Measurements from ENCODE around the gene PCSK7. TPM values are rescaled to one million over a fixed set of nuclear protein-coding genes. Genes with fewer than 3 reads are reported as not detected.

PCSK7 gene
- polyA plus RNA-seq, 1 donor = 27.8 TPM

DNA sequence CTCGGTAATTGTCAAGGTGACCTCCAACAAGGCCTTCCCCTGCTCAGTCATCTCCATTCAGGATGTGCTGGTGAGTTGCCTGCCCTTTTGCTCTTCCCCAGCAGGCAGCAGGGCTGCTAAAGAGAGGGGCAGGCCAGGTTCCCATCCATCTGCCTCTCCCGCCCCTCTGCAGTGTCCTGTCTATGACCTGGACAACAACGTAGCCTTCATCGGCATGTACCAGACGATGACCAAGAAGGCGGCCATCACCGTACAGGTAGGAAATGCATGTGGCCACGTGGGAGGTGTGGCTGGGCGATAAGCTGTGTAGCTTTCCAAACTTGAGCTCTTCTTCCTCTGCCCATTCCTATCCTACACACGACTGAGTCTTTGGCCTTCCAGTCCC is 49.3 kb downstream of the PCSK7 start:
- WGBS (ENCODE audit: insufficient coverage, low lambda C conversion rate) = 60% methylated on average over 1 of the region's 10 CpGs
- peaks cover 34% of the 10 kb centered on the region for H3K4me1 ChIP-seq (ENCODE audit: control insufficient read depth, insufficient read depth, low read length)
- DNase-seq = no peak
- no peaks in the 10 kb centered on the region for H3K9me3 ChIP-seq (ENCODE audit: control insufficient read depth, low read depth, low read length)
- no peak overlapping the region for H3K4me3 ChIP-seq (ENCODE audit: low read length)
- no peaks in the 10 kb centered on the region for H3K27me3 ChIP-seq (ENCODE audit: control insufficient read depth, insufficient read depth, low read length)
- no peak overlapping the region for H3K27ac ChIP-seq (ENCODE audit: low read length)
- peaks cover 44% of the 10 kb centered on the region for H3K36me3 ChIP-seq (ENCODE audit: control insufficient read depth, insufficient read depth, low read length)

DNA sequence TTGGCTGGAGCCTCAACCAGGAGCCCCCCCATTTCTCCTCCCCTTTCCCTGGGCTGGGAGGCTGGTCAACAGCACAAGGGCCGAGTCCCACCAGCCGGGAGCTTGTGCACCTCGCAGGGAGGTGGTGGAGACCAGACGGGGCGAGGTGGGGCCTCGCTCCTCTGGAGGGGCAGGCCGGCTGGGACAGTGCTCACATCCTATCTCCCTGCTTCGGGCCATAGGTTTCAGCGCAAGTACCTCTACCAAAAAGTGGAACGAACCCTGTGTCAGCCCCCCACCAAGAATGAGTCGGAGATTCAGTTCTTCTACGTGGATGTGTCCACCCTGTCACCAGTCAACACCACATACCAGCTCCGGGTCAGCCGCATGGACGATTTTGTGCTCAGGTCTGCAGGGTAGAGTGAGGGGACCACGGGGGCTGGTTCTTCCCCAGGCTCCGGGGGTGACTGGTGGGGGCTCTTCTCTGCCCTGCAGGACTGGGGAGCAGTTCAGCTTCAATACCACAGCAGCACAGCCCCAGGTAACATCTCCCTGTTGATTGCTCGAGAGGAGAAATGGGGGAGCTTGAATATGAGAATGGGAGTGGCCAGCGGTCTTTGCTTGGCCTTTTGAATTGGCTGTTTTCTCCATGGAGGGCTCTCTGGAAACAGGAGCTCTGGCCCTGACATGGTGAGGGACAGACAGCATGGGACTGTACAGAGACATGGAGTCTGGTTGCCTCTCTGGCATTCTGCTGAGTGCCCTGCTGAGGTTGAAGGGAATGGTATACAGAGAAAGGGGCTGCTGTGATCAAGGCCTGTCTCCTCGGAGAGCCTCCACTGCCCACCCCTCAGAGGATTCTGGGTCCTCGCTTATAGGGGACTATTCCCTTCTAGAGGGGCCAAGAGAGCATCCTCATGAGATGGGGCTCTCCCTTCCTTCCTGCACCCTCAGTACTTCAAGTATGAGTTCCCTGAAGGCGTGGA is 50.0 kb downstream of the PCSK7 start:
- Histone ChIP-seq H3K9me3 (ENCODE audit: control insufficient read depth, low read depth, low read length) (no peaks in the 10 kb centered on the region), H3K27ac (ENCODE audit: low read length) (no peak overlapping the region), H3K27me3 (ENCODE audit: control insufficient read depth, insufficient read depth, low read length) (no peaks in the 10 kb centered on the region), H3K4me1 (ENCODE audit: control insufficient read depth, insufficient read depth, low read length) (peaks cover 34% of the 10 kb centered on the region), H3K36me3 (ENCODE audit: control insufficient read depth, insufficient read depth, low read length) (peaks cover 38% of the 10 kb centered on the region), H3K4me3 (ENCODE audit: low read length) (no peak overlapping the region)
- WGBS (ENCODE audit: insufficient coverage, low lambda C conversion rate) = no CpG with 5 or more reads among the region's 22 CpGs
- DNase-seq = no peak

DNA sequence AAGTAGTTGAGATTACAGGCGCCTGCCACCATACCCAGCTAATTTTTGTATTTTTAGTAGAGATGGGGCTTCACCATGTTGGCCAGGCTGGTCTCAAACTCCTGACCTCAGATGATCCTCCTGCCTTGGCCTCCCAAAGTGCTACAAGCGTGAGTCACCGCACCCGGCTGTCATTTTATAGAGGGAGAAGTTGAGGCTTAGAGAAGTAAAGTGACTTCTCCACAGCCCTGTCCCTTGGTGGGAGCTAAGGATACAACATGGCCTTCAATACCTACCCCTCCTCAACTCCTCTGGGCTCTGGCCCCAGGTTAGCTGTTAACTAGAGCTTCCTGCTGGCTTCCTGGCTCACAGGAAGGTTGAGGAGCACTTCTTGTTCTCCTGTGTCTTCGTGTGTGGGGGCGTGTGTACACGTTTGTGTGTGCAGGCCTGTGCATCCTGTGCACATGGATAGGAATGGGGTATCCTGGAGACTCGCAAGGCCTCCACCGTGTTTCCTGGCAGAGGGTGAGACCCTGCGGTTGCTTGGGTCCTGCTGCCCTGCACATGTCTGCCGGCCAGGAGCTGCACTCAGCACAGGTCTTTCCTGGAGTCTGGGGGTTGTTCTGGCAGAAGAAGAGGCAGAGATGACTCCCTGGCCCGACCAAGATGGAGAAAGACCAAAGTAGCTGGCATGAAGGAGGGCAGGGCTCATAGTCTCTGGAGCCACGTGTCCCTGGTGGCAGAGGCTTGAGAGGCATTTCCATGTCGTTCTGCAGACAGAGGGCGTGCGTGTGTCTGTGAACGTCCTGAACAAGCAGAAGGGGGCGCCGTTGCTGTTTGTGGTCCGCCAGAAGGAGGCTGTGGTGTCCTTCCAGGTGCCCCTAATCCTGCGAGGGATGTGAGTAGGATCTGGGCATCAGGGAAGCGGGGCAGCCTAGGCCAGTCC is 51.0 kb downstream of the PCSK7 start:
- Histone ChIP-seq H3K36me3 (ENCODE audit: control insufficient read depth, insufficient read depth, low read length) (peaks cover 29% of the 10 kb centered on the region), H3K9me3 (ENCODE audit: control insufficient read depth, low read depth, low read length) (no peaks in the 10 kb centered on the region), H3K27ac (ENCODE audit: low read length) (peak overlapping the region; percentile 94), H3K4me3 (ENCODE audit: low read length) (no peak overlapping the region), H3K4me1 (ENCODE audit: control insufficient read depth, insufficient read depth, low read length) (peaks cover 26% of the 10 kb centered on the region), H3K27me3 (ENCODE audit: control insufficient read depth, insufficient read depth, low read length) (no peaks in the 10 kb centered on the region)
- WGBS (ENCODE audit: insufficient coverage, low lambda C conversion rate) = no CpG with 5 or more reads among the region's 22 CpGs
- DNase-seq = peak; percentile 69 to 75

DNA sequence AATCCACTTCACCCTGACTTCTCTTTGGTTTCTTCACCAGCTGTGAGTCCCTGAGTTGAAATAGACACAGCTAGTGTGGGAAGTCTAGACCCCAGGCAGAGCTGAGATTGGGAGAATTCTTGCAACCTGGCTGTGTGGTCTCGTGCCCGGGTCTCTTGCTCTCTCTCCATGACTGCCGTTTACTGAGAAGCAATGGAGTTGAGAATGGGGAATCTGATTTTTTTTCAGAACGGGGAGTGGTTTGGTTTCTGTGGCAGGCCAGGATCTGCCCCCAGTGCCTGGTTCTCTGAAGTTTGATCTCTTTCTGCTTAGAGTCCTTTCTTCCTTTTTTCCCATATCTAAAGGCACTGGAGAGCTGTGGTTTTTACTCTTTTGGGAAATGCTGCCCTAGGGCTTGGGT is 51.9 kb downstream of the PCSK7 start:
- Histone ChIP-seq H3K4me1 (ENCODE audit: control insufficient read depth, insufficient read depth, low read length) (peaks cover 25% of the 10 kb centered on the region), H3K27ac (ENCODE audit: low read length) (peak overlapping the region; percentile 94), H3K9me3 (ENCODE audit: control insufficient read depth, low read depth, low read length) (no peaks in the 10 kb centered on the region), H3K4me3 (ENCODE audit: low read length) (peak overlapping the region; percentile 90), H3K36me3 (ENCODE audit: control insufficient read depth, insufficient read depth, low read length) (peaks cover 20% of the 10 kb centered on the region), H3K27me3 (ENCODE audit: control insufficient read depth, insufficient read depth, low read length) (no peaks in the 10 kb centered on the region)
- WGBS (ENCODE audit: insufficient coverage, low lambda C conversion rate) = no CpG with 5 or more reads among the region's 4 CpGs
- DNase-seq = no peak

DNA sequence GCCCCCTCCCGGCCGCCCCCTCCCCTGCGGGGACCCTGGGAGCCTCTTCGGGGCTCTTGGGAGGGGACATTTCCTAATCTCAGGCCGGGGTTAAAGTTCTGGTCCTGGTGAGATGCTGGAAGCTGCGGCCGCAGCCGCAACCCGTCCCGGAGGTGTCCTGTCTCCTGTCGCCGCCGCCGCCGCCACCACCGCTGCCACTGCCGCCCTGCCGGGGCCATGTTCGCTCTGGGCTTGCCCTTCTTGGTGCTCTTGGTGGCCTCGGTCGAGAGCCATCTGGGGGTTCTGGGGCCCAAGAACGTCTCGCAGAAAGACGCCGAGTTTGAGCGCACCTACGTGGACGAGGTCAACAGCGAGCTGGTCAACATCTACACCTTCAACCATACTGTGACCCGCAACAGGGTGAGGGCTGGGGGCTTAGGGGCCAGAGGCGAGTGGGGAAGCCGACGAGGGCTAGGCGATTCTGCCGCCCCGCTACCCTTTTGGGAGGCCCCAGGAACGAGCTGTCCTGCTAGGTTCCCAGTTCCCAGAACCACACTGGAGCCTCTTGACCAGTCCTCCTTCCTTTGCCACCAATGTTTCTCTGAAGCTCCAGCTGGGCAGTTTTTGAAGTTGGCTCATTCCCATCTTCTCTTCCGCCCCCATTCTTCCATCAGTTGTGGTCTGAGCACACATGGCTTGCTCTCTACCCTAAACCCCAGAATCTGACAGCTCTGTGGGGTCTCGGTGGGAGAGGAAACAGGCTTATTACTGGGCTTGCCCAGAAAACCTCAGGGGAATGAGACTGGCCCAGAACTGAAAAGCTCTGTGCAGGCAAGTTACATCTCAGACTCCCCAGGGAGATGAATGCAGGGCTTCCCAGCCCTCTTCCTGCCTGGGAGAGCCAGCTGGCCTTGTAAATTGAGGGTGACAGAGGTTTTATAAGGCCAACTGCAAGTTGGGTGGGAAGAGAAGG is 52.5 kb downstream of the PCSK7 start:
- peaks cover 25% of the 10 kb centered on the region for H3K4me1 ChIP-seq (ENCODE audit: control insufficient read depth, insufficient read depth, low read length)
- H3K36me3 ChIP-seq (ENCODE audit: control insufficient read depth, insufficient read depth, low read length) = peaks cover 20% of the 10 kb centered on the region
- WGBS (ENCODE audit: insufficient coverage, low lambda C conversion rate) = no CpG with 5 or more reads among the region's 39 CpGs
- H3K4me3 ChIP-seq (ENCODE audit: low read length) = peak overlapping the region; percentile 90
- H3K9me3 ChIP-seq (ENCODE audit: control insufficient read depth, low read depth, low read length) = no peaks in the 10 kb centered on the region
- H3K27ac ChIP-seq (ENCODE audit: low read length) = peak overlapping the region; percentile 94
- no peaks in the 10 kb centered on the region for H3K27me3 ChIP-seq (ENCODE audit: control insufficient read depth, insufficient read depth, low read length)
- DNase-seq = peak in 1 of 2 donors; percentile 63

DNA sequence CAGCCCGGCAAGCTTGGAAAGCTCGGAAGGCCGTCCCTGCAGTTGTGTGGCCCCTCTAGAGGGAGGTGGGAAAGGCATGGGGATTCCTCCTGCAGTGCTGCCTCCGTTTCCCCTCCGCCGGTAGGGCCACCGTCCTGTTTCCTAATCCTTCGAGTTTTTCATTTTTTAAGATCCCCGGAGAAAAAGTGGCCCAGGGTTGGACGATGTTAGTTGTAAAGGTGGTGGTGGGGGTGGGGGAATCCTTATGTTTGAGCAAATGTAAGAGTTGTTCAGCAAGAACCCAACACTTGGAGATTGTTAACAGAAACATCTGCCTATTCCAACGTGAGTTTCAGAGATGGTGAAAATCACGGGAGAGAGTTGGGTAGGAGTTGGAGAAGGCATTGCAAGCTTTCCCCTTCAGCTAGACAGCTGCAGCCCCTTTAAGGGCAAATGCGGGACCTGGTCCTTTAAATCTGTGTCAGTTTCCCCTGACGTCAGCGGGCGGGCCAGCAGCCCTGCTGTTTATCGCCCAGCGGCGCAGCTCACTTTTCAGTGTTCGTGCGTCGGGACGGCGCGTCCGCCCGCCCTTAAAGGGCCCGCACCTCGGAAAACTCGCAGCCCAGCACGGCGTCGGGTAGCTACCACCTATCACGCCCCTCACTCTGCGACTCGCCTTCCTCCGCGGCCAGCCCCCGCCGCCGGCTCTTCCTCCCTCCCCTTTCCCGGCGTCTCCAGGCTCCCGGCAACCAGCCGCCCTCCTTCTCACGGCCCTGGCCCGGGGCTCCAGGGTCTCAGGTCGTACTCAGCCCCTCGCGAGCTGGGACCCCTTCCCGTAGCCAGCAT is 53.5 kb downstream of the PCSK7 start, which contains the start of gene SIDT2:
SIDT2 (plus strand) TSS at position 534 of the 825 bp plus-strand sequence. CDS start 521 bp downstream, outside the sequence.
- WGBS (ENCODE audit: insufficient coverage, low lambda C conversion rate) = no CpG with 5 or more reads among the region's 51 CpGs
- peak within 1 kb of the TSS; percentile 90 for H3K4me3 ChIP-seq (ENCODE audit: low read length)
- peak; percentile 94 to 97 for DNase-seq
- H3K9me3 ChIP-seq (ENCODE audit: control insufficient read depth, low read depth, low read length) = no peaks in the 10 kb centered on the region
- peaks cover 15% of the 10 kb centered on the region for H3K36me3 ChIP-seq (ENCODE audit: control insufficient read depth, insufficient read depth, low read length)
- peak within 1 kb of the TSS; percentile 94 for H3K27ac ChIP-seq (ENCODE audit: low read length)
- peaks cover 20% of the 10 kb centered on the region for H3K4me1 ChIP-seq (ENCODE audit: control insufficient read depth, insufficient read depth, low read length)
- H3K27me3 ChIP-seq (ENCODE audit: control insufficient read depth, insufficient read depth, low read length) = no peaks in the 10 kb centered on the region

DNA sequence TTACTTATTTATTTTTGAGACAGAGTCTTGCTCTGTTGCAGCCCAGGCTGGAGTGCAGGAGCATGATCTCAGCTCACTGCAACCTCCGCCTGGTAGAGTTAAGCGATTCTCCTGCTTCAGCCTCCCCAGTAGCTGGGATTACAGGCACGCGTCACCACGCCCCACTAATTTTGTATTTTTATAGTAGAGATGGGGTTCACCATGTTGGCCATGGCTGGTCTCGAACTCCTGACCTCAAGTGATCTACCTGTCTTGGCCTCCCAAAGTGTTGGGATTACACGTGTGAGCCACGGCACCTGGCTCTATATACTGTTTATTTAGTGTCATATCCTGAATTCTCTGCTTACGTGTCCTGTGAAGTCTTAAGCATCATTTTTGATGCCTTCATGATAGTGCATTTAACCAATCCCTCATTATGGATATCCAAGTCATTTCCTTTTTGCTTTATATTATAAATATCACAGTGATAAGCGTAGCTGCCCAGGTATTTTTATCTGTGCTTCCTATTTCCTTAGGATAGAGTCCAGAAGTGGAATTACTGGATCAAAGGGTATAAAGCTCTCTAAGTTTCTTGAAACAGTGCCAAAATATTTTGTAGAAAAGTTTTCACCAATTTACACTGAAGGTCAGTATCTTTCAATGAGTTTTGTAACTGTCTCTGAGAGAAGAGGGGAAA is 54.2 kb downstream of the PCSK7 start:
- Histone ChIP-seq H3K9me3 (ENCODE audit: control insufficient read depth, low read depth, low read length) (no peaks in the 10 kb centered on the region), H3K36me3 (ENCODE audit: control insufficient read depth, insufficient read depth, low read length) (peaks cover 13% of the 10 kb centered on the region), H3K27ac (ENCODE audit: low read length) (peak overlapping the region; percentile 94), H3K4me1 (ENCODE audit: control insufficient read depth, insufficient read depth, low read length) (peaks cover 28% of the 10 kb centered on the region), H3K4me3 (ENCODE audit: low read length) (peak overlapping the region; percentile 90), H3K27me3 (ENCODE audit: control insufficient read depth, insufficient read depth, low read length) (no peaks in the 10 kb centered on the region)
- DNase-seq = no peak
- WGBS (ENCODE audit: insufficient coverage, low lambda C conversion rate) = 47% methylated on average over 2 of the region's 10 CpGs

DNA sequence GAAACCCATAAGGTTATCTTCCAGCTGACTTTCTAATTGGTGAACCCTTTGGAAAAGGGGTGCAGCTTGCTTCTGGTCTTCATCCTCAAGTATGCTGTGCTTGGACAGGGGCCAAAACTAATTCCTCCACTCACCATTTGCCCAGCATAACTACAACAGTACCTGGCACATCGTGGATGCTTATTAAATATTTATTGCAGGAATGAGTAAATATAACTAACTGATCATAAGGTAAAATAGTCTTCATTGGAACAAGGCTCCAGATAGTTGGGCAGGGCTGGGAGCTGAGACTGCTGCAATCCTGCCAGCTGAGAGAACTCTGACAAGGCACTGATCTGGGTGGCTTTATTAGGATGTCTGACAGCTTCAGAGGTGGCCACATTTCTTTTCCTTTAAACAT is 55.7 kb downstream of the PCSK7 start:
- no peaks in the 10 kb centered on the region for H3K27me3 ChIP-seq (ENCODE audit: control insufficient read depth, insufficient read depth, low read length)
- no CpG with 5 or more reads among the region's 1 CpG for WGBS (ENCODE audit: insufficient coverage, low lambda C conversion rate)
- peaks cover 42% of the 10 kb centered on the region for H3K4me1 ChIP-seq (ENCODE audit: control insufficient read depth, insufficient read depth, low read length)
- H3K4me3 ChIP-seq (ENCODE audit: low read length) = no peak overlapping the region
- H3K36me3 ChIP-seq (ENCODE audit: control insufficient read depth, insufficient read depth, low read length) = peaks cover 2% of the 10 kb centered on the region
- DNase-seq = no peak
- H3K27ac ChIP-seq (ENCODE audit: low read length) = no peak overlapping the region
- H3K9me3 ChIP-seq (ENCODE audit: control insufficient read depth, low read depth, low read length) = no peaks in the 10 kb centered on the region

DNA sequence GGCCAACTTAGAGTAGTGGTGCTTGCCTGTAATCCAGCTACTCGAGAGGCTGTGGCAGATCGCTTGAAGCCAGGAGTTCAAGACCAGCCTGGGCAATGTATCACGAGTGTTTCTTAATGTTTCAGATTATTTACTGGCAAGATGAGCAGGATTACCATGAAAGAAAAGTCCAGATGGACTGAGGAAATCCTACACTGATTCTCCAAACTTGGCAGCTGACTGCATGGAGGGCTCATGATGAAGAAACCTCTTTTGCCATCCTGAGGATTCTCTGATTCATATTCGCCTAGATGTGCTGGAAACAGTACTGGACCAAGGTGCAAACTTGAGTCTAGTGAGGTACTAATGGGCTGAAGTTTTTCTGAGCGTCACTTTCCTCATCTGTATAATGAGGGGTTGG is 56.1 kb downstream of the PCSK7 start:
- no peak for DNase-seq
- Histone ChIP-seq H3K4me1 (ENCODE audit: control insufficient read depth, insufficient read depth, low read length) (peaks cover 40% of the 10 kb centered on the region), H3K27ac (ENCODE audit: low read length) (no peak overlapping the region), H3K4me3 (ENCODE audit: low read length) (no peak overlapping the region), H3K27me3 (ENCODE audit: control insufficient read depth, insufficient read depth, low read length) (no peaks in the 10 kb centered on the region), H3K36me3 (ENCODE audit: control insufficient read depth, insufficient read depth, low read length) (peaks cover 3% of the 10 kb centered on the region), H3K9me3 (ENCODE audit: control insufficient read depth, low read depth, low read length) (no peaks in the 10 kb centered on the region)
- no CpG with 5 or more reads among the region's 5 CpGs for WGBS (ENCODE audit: insufficient coverage, low lambda C conversion rate)
